ENCODE data around the gene PTBP1.
A peak's percentile ranks its signal among the peaks of the same experiment; 100 is the strongest.

Gene PTBP1

GRCh38 chr19:797528-798414, 519 bp downstream of the PTBP1 start:
- DNase-seq (ENCODE audit: low spot score), result peak; percentile 77

- DNase-seq (ENCODE audit: low spot score), result no peak
Measured at GRCh38 chr19:798415-799075, 1.3 kb downstream of the PTBP1 start.

GRCh38 chr19:799076-799881, 2.0 kb downstream of the PTBP1 start:
- no peak for DNase-seq (ENCODE audit: low spot score)

- no peak for DNase-seq (ENCODE audit: low spot score)
Measured at GRCh38 chr19:800360-801029, 3.2 kb downstream of the PTBP1 start.

- DNase-seq (ENCODE audit: low spot score), result no peak
Measured at GRCh38 chr19:801030-801860, 4.0 kb downstream of the PTBP1 start.

- DNase-seq (ENCODE audit: low spot score), result no peak
Measured at GRCh38 chr19:801861-802497, 4.7 kb downstream of the PTBP1 start.

GRCh38 chr19:802498-803098, 5.3 kb downstream of the PTBP1 start:
- DNase-seq (ENCODE audit: low spot score), result no peak

- DNase-seq (ENCODE audit: low spot score), result no peak
Measured at GRCh38 chr19:803099-803561, 5.9 kb downstream of the PTBP1 start.

GRCh38 chr19:803686-804418, 6.6 kb downstream of the PTBP1 start:
- no peak for DNase-seq (ENCODE audit: low spot score)

GRCh38 chr19:804419-805165, 7.3 kb downstream of the PTBP1 start:
- no peak for DNase-seq (ENCODE audit: low spot score)

- no peak for DNase-seq (ENCODE audit: low spot score)
Measured at GRCh38 chr19:805166-805551, 7.9 kb downstream of the PTBP1 start.

- DNase-seq (ENCODE audit: low spot score), result no peak
Measured at GRCh38 chr19:805600-806550, 8.6 kb downstream of the PTBP1 start.

- DNase-seq (ENCODE audit: low spot score), result no peak
Measured at GRCh38 chr19:806815-807421, 9.7 kb downstream of the PTBP1 start.

- no peak for DNase-seq (ENCODE audit: low spot score)
Measured at GRCh38 chr19:807627-808422, 10.6 kb downstream of the PTBP1 start.

GRCh38 chr19:808423-808775, 11.1 kb downstream of the PTBP1 start:
- DNase-seq (ENCODE audit: low spot score), result no peak

Data from Ammon's horn (tissue), 1 donor.